ENCODE data around the gene FOXP4. TPM values are rescaled to one million over a fixed set of nuclear protein-coding genes. Genes with fewer than 3 reads are reported as not detected.

Gene FOXP4
- total RNA-seq, 1 donor, result 3.3 TPM

DNA sequence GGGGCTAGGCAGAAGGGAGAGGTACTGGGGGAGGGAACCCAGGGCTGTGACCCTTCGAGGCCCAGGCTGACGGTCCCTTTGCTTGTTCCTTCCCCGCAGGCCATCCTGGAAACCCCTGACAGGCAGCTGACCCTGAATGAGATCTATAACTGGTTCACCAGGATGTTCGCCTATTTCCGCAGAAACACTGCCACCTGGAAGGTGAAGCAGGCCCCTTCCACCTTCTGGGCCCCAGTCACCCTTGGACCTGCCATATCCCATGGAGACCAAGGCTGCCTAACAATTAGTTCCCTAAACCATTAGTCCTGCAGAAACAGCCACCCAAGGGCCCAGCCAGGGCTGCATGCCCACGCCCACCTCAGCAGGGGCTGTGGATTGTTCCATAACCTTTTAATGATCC lies 44.9 kb downstream of the FOXP4 start:
- H3K27ac ChIP-seq (ENCODE audit: low read depth, low read length), result no peak overlapping the region
- H3K4me3 ChIP-seq (ENCODE audit: insufficient read depth, low read length), result no peak overlapping the region
- H3K79me2 ChIP-seq (ENCODE audit: insufficient read depth, low read length), result no peaks in the 10 kb centered on the region
- no peaks in the 10 kb centered on the region for H3K27me3 ChIP-seq (ENCODE audit: insufficient read depth, low read length)
- no peak overlapping the region for H2AFZ ChIP-seq (ENCODE audit: low read length)
- no peaks in the 10 kb centered on the region for H3K9me3 ChIP-seq (ENCODE audit: low read depth, low read length)
- H3K4me1 ChIP-seq (ENCODE audit: insufficient read depth, low read length), result no peaks in the 10 kb centered on the region
- peaks cover 3% of the 10 kb centered on the region for H4K20me1 ChIP-seq (ENCODE audit: insufficient read depth, low read length)
- H3K4me2 ChIP-seq (ENCODE audit: insufficient read depth, low read length), result no peak overlapping the region
- no peak for DNase-seq (ENCODE audit: insufficient read length, low spot score, missing footprints)
- no peaks in the 10 kb centered on the region for H3K36me3 ChIP-seq (ENCODE audit: insufficient read depth, low read length)
- TF ChIP-seq, protein P1, sequence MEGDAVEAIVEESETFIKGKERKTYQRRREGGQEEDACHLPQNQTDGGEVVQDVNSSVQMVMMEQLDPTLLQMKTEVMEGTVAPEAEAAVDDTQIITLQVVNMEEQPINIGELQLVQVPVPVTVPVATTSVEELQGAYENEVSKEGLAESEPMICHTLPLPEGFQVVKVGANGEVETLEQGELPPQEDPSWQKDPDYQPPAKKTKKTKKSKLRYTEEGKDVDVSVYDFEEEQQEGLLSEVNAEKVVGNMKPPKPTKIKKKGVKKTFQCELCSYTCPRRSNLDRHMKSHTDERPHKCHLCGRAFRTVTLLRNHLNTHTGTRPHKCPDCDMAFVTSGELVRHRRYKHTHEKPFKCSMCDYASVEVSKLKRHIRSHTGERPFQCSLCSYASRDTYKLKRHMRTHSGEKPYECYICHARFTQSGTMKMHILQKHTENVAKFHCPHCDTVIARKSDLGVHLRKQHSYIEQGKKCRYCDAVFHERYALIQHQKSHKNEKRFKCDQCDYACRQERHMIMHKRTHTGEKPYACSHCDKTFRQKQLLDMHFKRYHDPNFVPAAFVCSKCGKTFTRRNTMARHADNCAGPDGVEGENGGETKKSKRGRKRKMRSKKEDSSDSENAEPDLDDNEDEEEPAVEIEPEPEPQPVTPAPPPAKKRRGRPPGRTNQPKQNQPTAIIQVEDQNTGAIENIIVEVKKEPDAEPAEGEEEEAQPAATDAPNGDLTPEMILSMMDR (IDR thresholded peaks at IDR 0.05; ENCODE audit: extremely low read depth, low read depth, low read length), result no peak

DNA sequence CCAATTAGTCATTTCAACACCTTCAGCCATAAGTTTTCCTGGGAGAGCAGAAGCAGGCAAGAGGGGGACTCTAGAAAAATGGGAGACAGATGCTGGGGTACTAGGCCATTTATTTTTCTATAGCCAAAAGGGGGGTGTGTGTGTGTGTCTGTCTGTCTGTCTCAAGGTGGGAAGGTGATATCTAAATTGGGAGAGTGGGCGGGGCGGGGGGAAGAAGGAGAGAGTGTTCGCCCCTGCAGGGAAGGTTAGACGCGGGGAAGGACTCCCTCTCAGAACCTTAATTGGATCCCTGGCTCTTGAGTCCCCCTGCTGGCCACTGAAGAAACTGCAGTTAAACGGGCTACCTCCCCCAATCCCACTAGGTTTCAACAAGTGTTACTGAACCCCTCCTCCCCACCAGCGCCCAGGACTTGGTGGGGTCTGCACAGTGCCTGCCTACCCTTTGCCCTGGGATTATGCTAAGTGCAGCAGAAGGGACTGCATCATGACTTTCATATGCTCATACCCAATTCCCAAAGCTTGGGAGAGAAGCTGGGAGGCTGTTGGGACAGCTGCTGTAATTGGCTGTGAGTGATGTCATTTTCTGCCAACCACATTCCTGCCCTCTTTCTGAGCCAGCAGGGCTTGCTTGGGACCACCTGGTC lies 45.8 kb downstream of the FOXP4 start:
- Histone ChIP-seq H3K4me1 (ENCODE audit: insufficient read depth, low read length) (no peaks in the 10 kb centered on the region), H3K79me2 (ENCODE audit: insufficient read depth, low read length) (no peaks in the 10 kb centered on the region), H3K9me3 (ENCODE audit: low read depth, low read length) (no peaks in the 10 kb centered on the region), H3K27me3 (ENCODE audit: insufficient read depth, low read length) (no peaks in the 10 kb centered on the region), H2AFZ (ENCODE audit: low read length) (no peak overlapping the region), H3K4me3 (ENCODE audit: insufficient read depth, low read length) (no peak overlapping the region), H4K20me1 (ENCODE audit: insufficient read depth, low read length) (peaks cover 3% of the 10 kb centered on the region), H3K4me2 (ENCODE audit: insufficient read depth, low read length) (no peak overlapping the region), H3K27ac (ENCODE audit: low read depth, low read length) (no peak overlapping the region), H3K36me3 (ENCODE audit: insufficient read depth, low read length) (no peaks in the 10 kb centered on the region)
- peak; percentile 99 for DNase-seq (ENCODE audit: insufficient read length, low spot score, missing footprints)
- TF ChIP-seq, protein P1 (IDR thresholded peaks at IDR 0.05; ENCODE audit: extremely low read depth, low read depth, low read length), result peak; percentile 95

- H4K20me1 ChIP-seq (ENCODE audit: insufficient read depth, low read length), result peaks cover 3% of the 10 kb centered on the region
- H3K4me2 ChIP-seq (ENCODE audit: insufficient read depth, low read length), result no peak overlapping the region
- no peaks in the 10 kb centered on the region for H3K27me3 ChIP-seq (ENCODE audit: insufficient read depth, low read length)
- H3K79me2 ChIP-seq (ENCODE audit: insufficient read depth, low read length), result no peaks in the 10 kb centered on the region
- H2AFZ ChIP-seq (ENCODE audit: low read length), result no peak overlapping the region
- H3K4me1 ChIP-seq (ENCODE audit: insufficient read depth, low read length), result no peaks in the 10 kb centered on the region
- H3K36me3 ChIP-seq (ENCODE audit: insufficient read depth, low read length), result no peaks in the 10 kb centered on the region
- TF ChIP-seq, protein P1 (IDR thresholded peaks at IDR 0.05; ENCODE audit: extremely low read depth, low read depth, low read length), result no peak
- no peaks in the 10 kb centered on the region for H3K9me3 ChIP-seq (ENCODE audit: low read depth, low read length)
- no peak overlapping the region for H3K4me3 ChIP-seq (ENCODE audit: insufficient read depth, low read length)
- DNase-seq (ENCODE audit: insufficient read length, low spot score, missing footprints), result no peak
- no peak overlapping the region for H3K27ac ChIP-seq (ENCODE audit: low read depth, low read length)
Measured at GRCh38 chr6:41593406-41593805, 47.2 kb downstream of the FOXP4 start.

GRCh38 chr6:41593839-41594238 lies 47.7 kb downstream of the FOXP4 start:
- DNase-seq (ENCODE audit: insufficient read length, low spot score, missing footprints), result no peak
- H3K4me3 ChIP-seq (ENCODE audit: insufficient read depth, low read length), result no peak overlapping the region
- H3K4me1 ChIP-seq (ENCODE audit: insufficient read depth, low read length), result no peaks in the 10 kb centered on the region
- TF ChIP-seq, protein P1 (IDR thresholded peaks at IDR 0.05; ENCODE audit: extremely low read depth, low read depth, low read length), result no peak
- H4K20me1 ChIP-seq (ENCODE audit: insufficient read depth, low read length), result peaks cover 3% of the 10 kb centered on the region
- H2AFZ ChIP-seq (ENCODE audit: low read length), result no peak overlapping the region
- no peaks in the 10 kb centered on the region for H3K79me2 ChIP-seq (ENCODE audit: insufficient read depth, low read length)
- H3K27me3 ChIP-seq (ENCODE audit: insufficient read depth, low read length), result no peaks in the 10 kb centered on the region
- no peaks in the 10 kb centered on the region for H3K36me3 ChIP-seq (ENCODE audit: insufficient read depth, low read length)
- H3K9me3 ChIP-seq (ENCODE audit: low read depth, low read length), result no peaks in the 10 kb centered on the region
- H3K27ac ChIP-seq (ENCODE audit: low read depth, low read length), result no peak overlapping the region
- H3K4me2 ChIP-seq (ENCODE audit: insufficient read depth, low read length), result no peak overlapping the region
